ENCODE results near the gene ARHGEF6.

ARHGEF6 gene

DNA sequence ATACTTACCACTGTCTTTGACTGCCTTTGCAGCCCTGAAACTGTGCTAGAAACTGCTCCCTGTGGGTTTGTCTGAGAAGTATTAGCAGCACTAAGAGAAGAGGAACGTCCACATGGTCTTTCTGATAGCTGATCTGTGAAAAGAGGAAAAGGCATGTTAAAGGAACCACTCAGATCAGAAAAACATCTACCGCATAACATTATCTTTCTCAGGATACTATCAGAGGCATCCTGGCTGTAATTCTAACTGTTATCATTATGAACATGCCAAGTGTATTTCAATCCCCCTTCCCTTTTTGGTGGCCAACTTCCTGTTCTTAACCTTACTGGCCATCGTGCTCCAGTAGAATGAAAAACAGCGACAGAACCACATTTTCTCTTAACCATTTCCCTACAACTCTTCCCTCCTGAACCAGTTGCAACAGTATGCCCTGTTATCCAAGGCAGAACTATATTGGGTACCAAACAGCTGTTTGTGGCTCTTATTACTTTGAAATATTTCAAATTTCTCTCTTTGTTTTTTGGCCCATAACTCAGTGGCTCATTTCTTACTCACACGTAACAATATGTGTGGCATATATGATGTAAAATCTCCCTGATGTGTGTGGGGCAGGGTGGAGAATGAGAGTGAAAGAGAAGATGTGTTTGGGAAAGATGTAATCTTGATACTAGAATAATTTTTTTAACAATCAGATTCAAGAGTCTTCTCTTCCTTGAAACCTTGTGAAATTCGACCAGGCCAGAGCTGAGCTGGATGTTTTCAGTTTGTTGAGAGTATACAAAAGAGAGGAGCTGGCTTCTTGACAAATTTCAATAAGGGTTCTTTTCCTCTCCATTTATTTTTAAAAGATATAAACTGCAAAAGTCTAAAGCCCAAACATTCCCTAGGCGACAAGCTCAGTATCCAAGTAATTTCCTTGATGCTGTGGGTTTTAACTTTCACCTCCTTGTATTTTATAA lies 35.2 kb downstream of the ARHGEF6 start:
- no peak for DNase-seq (ENCODE audit: low read depth in 2 of 2)

DNA sequence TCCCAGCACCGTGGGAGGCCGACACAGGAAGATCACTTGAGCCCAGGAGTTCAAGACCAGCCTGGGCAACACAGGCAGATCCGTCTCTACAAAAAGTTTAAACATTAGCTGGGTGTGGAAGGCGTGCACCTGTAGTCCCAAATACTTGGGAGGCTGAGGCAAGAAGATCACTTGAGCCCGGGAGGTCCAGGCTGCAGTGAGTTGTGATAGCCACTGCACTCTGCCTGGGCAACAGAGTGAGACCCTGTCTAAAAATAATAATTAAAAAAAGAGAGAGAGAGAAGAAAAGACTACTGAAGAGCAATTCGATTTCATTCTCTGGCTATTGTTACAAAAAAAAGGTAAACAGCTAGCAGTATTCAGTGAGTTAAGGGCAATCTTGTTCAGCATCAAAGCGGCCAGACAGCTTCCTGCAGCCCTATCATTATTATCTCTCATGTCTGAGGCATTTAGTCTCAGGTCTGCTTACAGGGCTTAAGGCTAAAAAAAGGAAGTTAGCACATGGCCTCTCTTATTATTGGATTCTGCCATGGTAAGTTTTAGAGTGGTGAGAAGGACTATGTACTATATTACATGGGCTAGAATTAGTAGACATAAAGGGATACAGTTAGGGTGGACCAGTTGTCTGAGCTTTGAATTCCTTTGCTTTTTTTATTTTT lies 37.9 kb downstream of the ARHGEF6 start:
- DNase-seq (ENCODE audit: low read depth in 2 of 2) = no peak

- DNase-seq (ENCODE audit: low read depth in 2 of 2) = no peak
These were observed 42.5 kb downstream of the ARHGEF6 start for GRCh38 chrX:136738049-136738729.

GRCh38 chrX:136736690-136737089 lies 44.0 kb downstream of the ARHGEF6 start:
- no peak for DNase-seq (ENCODE audit: low read depth in 2 of 2)

- no peak for DNase-seq (ENCODE audit: low read depth in 2 of 2)
These were observed 45.1 kb downstream of the ARHGEF6 start for GRCh38 chrX:136735601-136736000.

GRCh38 chrX:136733613-136734012 lies 47.1 kb downstream of the ARHGEF6 start:
- no peak for DNase-seq (ENCODE audit: low read depth in 2 of 2)

- DNase-seq (ENCODE audit: low read depth in 2 of 2) = no peak
These were observed 48.9 kb downstream of the ARHGEF6 start for GRCh38 chrX:136731798-136732197.

GRCh38 chrX:136731207-136731782 lies 49.4 kb downstream of the ARHGEF6 start:
- DNase-seq (ENCODE audit: low read depth in 2 of 2) = no peak

DNA sequence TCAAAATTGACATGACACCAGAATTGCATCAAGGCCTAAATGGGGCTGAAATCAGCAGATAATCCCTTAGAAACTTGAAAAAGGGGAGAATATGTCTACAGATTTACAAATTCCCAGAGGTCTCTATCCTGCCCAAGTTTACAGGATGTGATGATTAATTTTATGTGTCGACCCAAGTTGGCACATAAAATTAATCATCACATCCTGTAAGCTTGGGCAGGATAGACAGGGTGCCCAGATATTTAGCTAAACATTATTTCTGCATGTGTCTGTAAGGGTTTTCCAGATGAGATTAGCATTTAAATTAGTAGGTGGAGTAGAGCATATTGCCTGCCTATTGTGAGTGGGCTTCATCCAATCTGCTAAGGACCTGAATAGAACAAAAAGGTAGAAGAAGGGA lies 52.3 kb downstream of the ARHGEF6 start:
- DNase-seq (ENCODE audit: low read depth in 2 of 2) = no peak

DNA sequence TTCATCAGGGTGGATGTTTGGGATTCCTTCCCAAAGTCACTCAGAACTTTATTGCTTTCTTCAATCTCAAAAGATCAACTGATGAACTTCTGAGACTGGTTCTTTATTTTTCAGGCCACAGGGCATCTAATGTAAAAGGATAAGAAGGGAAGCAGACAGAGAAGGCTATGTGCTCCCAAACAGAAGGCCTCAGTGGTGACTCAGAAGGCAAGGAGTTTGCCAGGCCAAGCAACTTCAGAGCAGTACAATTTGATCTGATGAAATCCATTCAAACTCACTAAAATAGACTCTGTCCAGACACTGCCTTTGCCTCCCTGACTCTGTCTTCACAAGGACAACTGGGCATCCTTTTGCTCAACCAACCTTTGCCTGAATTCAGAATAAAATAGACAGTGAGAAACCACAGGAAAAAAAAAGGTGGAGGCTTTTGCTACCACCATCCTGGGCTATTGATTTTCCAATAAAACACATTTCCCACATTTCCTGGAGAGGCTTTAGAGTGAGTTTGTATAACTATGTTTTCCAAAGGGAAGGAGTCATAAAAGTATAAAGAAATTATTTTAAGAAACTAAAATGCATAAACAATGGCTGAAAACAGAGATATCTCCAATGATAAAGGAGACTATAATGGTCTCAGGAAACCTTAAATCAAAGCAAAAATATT lies 55.2 kb downstream of the ARHGEF6 start:
- DNase-seq (ENCODE audit: low read depth in 2 of 2) = no peak

DNA sequence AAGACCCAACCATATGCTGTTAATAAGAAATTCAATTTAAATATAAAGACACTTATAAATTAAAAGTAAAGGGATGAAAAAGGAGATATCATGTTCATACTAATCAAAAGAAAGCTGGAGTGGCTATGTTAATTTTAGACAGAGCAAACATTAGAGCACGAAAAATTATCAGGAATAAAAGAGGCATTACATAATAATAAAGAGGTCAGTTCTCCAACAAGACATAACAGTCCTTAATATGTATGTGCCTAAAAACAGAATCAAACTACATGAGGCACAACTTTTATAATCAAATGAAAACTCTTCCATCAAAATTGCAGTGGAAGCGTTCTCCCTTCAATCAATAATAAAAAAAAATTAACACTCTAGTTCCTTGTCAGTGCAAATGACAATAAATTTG lies 62.6 kb downstream of the ARHGEF6 start:
- DNase-seq (ENCODE audit: low read depth in 2 of 2) = no peak

DNA sequence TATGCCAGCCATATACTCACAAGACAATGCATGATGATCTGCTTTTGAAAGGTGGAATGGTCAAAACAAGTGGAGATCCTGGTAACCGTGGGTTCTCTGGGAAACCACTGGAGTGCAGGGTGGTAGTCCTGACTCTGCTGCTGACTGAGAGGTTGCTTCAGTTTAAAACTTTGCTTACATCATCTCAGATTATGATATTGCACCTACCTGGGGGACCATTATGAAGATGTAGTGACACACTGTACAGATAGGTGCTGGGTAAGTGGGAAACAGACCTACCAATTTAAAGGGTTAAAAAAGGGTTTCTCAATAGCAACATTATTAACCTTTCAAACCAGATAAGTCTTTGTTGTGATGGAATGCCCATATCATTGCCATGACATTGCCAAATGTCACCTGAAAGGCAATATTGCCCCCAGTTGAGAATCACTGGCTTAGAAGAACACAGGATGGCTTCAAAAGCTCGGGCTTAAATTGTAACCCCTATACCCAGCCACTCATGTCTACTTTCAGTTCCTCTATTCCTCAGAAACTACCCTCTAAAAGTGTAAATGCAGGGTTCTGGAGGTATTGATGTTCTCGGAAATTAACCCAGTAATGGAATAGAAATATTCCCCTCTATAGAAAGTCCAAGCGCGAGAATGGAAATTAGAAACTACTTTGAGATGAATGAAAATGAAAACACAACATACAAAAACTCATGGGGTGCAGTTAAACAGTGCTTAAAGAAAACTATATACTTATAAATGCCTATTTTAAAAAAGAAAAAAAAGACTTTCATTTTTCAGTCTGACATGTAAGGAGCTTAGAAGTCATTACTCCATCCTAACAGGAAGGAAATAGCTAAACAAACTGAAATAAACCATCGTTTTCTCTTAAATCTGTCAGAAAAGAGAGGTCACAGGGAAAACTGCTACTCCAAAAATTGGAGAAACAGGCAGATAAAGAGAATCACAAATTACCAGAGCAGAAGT lies 65.8 kb downstream of the ARHGEF6 start:
- DNase-seq (ENCODE audit: low read depth in 2 of 2) = no peak

DNA sequence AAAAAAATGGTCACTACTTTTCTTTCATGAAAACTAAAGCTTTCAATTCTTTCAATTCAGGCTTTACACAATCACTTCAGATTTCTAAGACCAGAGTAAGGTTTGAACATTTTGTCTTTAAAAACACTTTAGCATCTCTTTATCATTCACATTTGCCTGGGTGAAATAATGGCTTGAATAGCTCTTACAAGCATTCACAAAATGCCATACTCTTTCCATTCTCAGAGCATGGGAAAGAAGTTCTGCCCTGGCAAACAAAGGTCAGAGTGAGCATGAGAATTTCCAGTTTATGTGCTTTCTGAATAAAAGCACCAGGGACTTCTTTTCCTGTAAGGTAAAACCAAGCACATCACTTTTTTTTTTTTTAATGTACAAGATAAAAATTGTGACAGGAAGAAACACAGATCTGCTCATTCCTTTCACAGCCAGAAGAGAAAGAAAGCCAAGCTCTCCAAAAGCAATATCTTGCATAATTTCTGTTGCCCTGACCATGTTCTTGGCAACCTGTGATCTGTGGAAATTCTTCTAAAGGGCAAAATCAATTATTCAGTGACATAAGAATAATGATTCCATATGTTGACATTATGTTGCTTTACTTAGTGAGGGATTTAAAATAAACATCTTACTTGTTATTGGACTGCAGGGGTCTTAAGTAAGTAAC lies 68.0 kb downstream of the ARHGEF6 start:
- no peak for DNase-seq (ENCODE audit: low read depth in 2 of 2)

- no peak for DNase-seq (ENCODE audit: low read depth in 2 of 2)
These were observed 69.6 kb downstream of the ARHGEF6 start for GRCh38 chrX:136711147-136711546.

DNA sequence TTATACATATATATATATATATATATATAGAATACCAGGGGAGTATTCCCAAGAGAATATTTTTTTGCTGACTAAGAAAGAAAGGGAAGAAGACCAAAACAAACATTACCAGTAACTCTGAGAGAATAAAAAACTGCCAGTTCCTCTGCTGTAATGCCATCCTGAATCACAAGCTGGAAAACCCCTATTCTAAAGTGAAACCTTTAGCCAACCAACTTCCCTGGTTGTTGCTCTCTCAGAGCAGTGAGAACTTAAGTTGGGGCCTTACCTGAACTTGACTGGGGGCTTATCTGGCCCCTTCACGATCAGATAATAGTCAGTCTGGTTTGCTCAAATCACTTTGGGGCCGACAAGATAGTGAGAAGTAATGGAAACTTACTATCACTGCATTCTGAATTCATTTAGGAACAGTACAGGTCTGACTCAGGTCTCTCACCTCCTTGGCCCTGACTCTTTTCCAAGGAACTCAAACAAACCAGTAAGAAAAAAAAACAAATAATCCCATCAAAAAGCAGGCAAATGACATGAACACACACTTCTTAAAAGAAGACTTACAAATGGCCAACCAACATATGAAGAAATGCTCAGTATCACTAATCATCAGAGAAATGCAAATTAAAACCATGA lies 70.3 kb downstream of the ARHGEF6 start:
- DNase-seq (ENCODE audit: low read depth in 2 of 2) = no peak

DNA sequence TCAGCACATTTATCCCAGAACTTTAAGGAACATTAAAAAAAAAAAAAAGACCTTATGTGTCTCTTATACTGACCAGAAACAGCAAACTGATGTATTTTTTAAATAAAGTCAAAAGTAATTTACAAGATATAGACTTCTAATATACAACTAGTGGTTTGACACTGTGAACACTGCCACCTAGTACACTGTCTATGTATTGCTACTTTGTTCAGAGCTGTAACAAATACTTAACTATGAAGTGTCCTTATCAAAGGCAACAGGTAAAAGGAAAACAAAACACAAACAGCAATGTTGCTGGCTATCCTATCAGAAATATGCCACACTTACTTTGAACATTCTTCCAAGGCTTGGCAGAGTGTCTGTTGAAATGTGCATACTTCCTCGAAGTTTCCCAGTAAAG lies 72.4 kb downstream of the ARHGEF6 start:
- DNase-seq (ENCODE audit: low read depth in 2 of 2) = no peak

DNA sequence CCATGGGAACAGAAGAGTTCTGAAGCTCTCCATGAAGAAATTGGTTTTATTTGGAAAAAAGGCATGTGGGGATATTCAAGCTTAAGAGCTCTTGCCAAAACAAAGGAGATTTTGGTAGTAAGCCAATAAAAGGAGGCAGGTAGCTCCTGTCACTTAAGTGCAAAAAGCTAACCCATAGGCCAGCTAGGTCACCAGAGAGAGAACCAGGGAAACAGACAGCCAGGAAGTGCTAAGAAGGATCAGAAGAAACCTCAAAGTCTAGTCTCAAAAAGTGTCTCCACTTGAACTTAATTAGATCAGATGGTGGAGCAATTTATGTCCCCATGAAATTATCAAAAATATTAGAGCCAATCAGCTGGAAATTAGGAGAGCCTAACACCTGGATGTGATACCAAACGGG lies 83.6 kb downstream of the ARHGEF6 start:
- no peak for DNase-seq (ENCODE audit: low read depth in 2 of 2)

- DNase-seq (ENCODE audit: low read depth in 2 of 2) = no peak
These were observed 86.2 kb downstream of the ARHGEF6 start for GRCh38 chrX:136694431-136695087.

DNA sequence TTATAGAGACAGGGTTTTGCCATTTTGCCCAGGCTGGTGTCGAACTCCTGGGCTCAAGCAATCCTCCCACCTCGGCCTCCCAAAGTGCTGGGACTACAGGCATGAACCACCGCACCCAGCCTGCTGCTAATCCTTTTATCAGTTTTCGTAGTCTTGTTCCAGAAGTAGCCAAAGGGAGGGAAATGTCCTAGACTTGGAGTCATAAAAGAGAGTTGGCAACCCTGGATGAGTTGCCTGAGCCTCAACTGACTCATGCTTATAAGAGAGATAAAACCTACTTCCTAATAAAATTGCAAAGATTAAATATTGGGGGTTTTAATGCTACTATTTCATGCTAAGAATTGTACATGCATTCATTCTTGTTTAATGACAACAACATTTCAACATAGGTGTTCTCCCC lies 88.5 kb downstream of the ARHGEF6 start:
- DNase-seq (ENCODE audit: low read depth in 2 of 2) = no peak
